Fibroblast of lung (primary cell): ENCODE measurements around the gene ZNF385D. TPM values are rescaled to one million over a fixed set of nuclear protein-coding genes. Genes with fewer than 3 reads are reported as not detected.

Experiments used
- DNase-seq, 2 donors: peaks; one replicate each; pipeline versions ENCODE4 v3.0.0 to v3.0.0-alpha.2; 2010; ENCODE audit warnings: low read depth in 2 of 2
- H2AFZ ChIP-seq: 2 replicates; pipeline ENCODE4 v1.5.1; 2012; ENCODE audit warnings: low read length, control low read depth, inconsistent platforms
- H3K27ac ChIP-seq: 2 replicates; pipeline ENCODE4 v1.5.1; 2011; ENCODE audit warnings: low read length, control low read depth; ENCODE audit not compliant: insufficient read depth
- H3K27me3 ChIP-seq: 2 replicates; pipeline ENCODE4 v1.5.1; 2011; ENCODE audit warnings: mild to moderate bottlenecking, low read length; ENCODE audit not compliant: control insufficient read depth, insufficient read depth
- H3K36me3 ChIP-seq: 2 replicates; pipeline ENCODE4 v1.5.1; 2011; ENCODE audit warnings: low read length; ENCODE audit not compliant: control insufficient read depth, insufficient read depth
- H3K4me1 ChIP-seq: 2 replicates; pipeline ENCODE4 v1.5.1; 2011; ENCODE audit warnings: low read length; ENCODE audit not compliant: control insufficient read depth, insufficient read depth; ENCODE audit errors: extremely low read depth
- H3K4me2 ChIP-seq: 2 replicates; pipeline ENCODE4 v1.5.1; 2011; ENCODE audit warnings: low read length, control low read depth; ENCODE audit not compliant: insufficient read depth; ENCODE audit errors: extremely low read depth
- H3K4me3 ChIP-seq, 4 experiments: fragments of 200-600 bp in 1 of 4; sonication (generic) in 1 of 4; replicated peaks in 1 of 4; 2 replicates each; pipeline ENCODE4 v1.5.1; 2011 to 2016; ENCODE audit warnings: low read length in 4 of 4, low read depth in 3 of 4, mild to moderate bottlenecking in 3 of 4, control low read depth in 2 of 4, inconsistent platforms in 1 of 4, mixed read lengths in 1 of 4; ENCODE audit not compliant: insufficient read depth in 1 of 4; ENCODE audit errors: control extremely low read depth in 1 of 4
- H3K79me2 ChIP-seq: 2 replicates; pipeline ENCODE4 v1.5.1; 2012; ENCODE audit warnings: mild to moderate bottlenecking, low read length, inconsistent platforms; ENCODE audit not compliant: control insufficient read depth, insufficient read depth
- H3K9ac ChIP-seq: 2 replicates; pipeline ENCODE4 v1.5.1; 2011; ENCODE audit warnings: mild to moderate bottlenecking, low read length, control low read depth; ENCODE audit not compliant: insufficient read depth
- H3K9me3 ChIP-seq: 2 replicates; pipeline ENCODE4 v1.5.1; 2012; ENCODE audit warnings: low read depth, low read length; ENCODE audit not compliant: control insufficient read depth, insufficient read depth
- H4K20me1 ChIP-seq: 2 replicates; pipeline ENCODE4 v1.5.1; 2011; ENCODE audit warnings: low read length; ENCODE audit not compliant: control insufficient read depth, insufficient read depth; ENCODE audit errors: extremely low read depth
- CTCF ChIP-seq, 2 donors: IDR thresholded peaks in 1 of 2; conservative IDR thresholded peaks in 1 of 2; 1 replicate in 1 of 2; 2 replicates in 1 of 2; pipeline ENCODE4 v1.5.1; 2011 to 2012; ENCODE audit warnings: low read length in 2 of 2, control low read depth in 1 of 2, inconsistent platforms in 1 of 2, low read depth in 1 of 2, mild to moderate bottlenecking in 1 of 2
- EZH2 ChIP-seq: IDR thresholded peaks from 2 replicates; pipeline ENCODE4 v1.5.1; 2012; ENCODE audit warnings: low read length, control low read depth, mild to moderate bottlenecking; ENCODE audit errors: missing control alignments
- polyA plus RNA-seq, 2 donors: library from polyadenylated mRNA; depleted of rRNA in 1 of 2; stranded (reverse) in 1 of 2; unstranded in 1 of 2; fragments of >200 nt; gene quantifications; 2 replicates each; pipeline ENCODE4 v1.2.1, GENCODE V29; 2011 to 2012; ENCODE audit warnings: missing spikeins in 1 of 2
- total RNA-seq: library from RNA; depleted of rRNA; stranded (reverse); fragments of >200 nt; gene quantifications from 2 replicates; pipeline ENCODE4 v1.2.1, GENCODE V29; 2014

ZNF385D gene
- total and polyA plus RNA-seq, 2 donors (not counting 1 experiment from before 2014, with no cell fraction given) = 0.83 to 1.9 TPM

- no peaks in the 10 kb centered on the region for H3K79me2 ChIP-seq
- no peak overlapping the region for H3K27ac ChIP-seq
- no peak overlapping the region for H2AFZ ChIP-seq
- no peaks in the 10 kb centered on the region for H3K4me1 ChIP-seq
- H4K20me1 ChIP-seq = no peaks in the 10 kb centered on the region
- no peaks in the 10 kb centered on the region for H3K9me3 ChIP-seq
- no peaks in the 10 kb centered on the region for H3K27me3 ChIP-seq
- no peak overlapping the region for H3K9ac ChIP-seq
- TF ChIP-seq CTCF (conservative IDR thresholded peaks at IDR 0.05 in 1 of 2, IDR thresholded peaks at IDR 0.05 in 1 of 2; ENCODE audit: low read depth in 1 of 2, low read length in 2 of 2) (no peak), EZH2 (no peak)
- DNase-seq = no peak
- no peak overlapping the region for H3K4me2 ChIP-seq
- H3K36me3 ChIP-seq = no peaks in the 10 kb centered on the region
- H3K4me3 ChIP-seq = no peak overlapping the region
Observed at GRCh38 chr3:21446027-21446426, 305.0 kb downstream of the ZNF385D start.

- H3K4me3 ChIP-seq = no peak overlapping the region
- no peaks in the 10 kb centered on the region for H3K9me3 ChIP-seq
- H2AFZ ChIP-seq = no peak overlapping the region
- TF ChIP-seq EZH2 (no peak), CTCF (conservative IDR thresholded peaks at IDR 0.05 in 1 of 2, IDR thresholded peaks at IDR 0.05 in 1 of 2; ENCODE audit: low read depth in 1 of 2, low read length in 2 of 2) (no peak)
- DNase-seq = no peak
- no peaks in the 10 kb centered on the region for H4K20me1 ChIP-seq
- no peak overlapping the region for H3K27ac ChIP-seq
- no peak overlapping the region for H3K9ac ChIP-seq
- no peak overlapping the region for H3K4me2 ChIP-seq
- no peaks in the 10 kb centered on the region for H3K36me3 ChIP-seq
- H3K4me1 ChIP-seq = no peaks in the 10 kb centered on the region
- no peaks in the 10 kb centered on the region for H3K27me3 ChIP-seq
- H3K79me2 ChIP-seq = no peaks in the 10 kb centered on the region
Observed at GRCh38 chr3:21441821-21442220, 309.2 kb downstream of the ZNF385D start.

- DNase-seq = no peak
- Histone ChIP-seq H3K79me2 (no peaks in the 10 kb centered on the region), H3K36me3 (no peaks in the 10 kb centered on the region), H3K4me2 (no peak overlapping the region), H3K9ac (no peak overlapping the region), H4K20me1 (no peaks in the 10 kb centered on the region), H3K27me3 (no peaks in the 10 kb centered on the region), H3K4me3 (no peak overlapping the region), H3K9me3 (no peaks in the 10 kb centered on the region), H3K27ac (no peak overlapping the region), H3K4me1 (peaks cover 6% of the 10 kb centered on the region), H2AFZ (no peak overlapping the region)
- TF ChIP-seq CTCF (conservative IDR thresholded peaks at IDR 0.05 in 1 of 2, IDR thresholded peaks at IDR 0.05 in 1 of 2; ENCODE audit: low read depth in 1 of 2, low read length in 2 of 2) (no peak), EZH2 (no peak)
Observed at GRCh38 chr3:21436835-21437234, 314.2 kb downstream of the ZNF385D start.
